Peyer's patch (tissue), 4 donors: ENCODE results near the gene POLR3K.

Source experiments
- CTCF ChIP-seq, 6 experiments: fragments of 450-650 bp in 4 of 6; fragments of 200-600 bp in 2 of 6; sonication (generic) in 1 of 6; IDR thresholded peaks; one replicate each; pipeline ENCODE4 v1.5.1; 2017 to 2019; ENCODE audit warnings: antibody characterized with exemption in 6 of 6, mild to moderate bottlenecking in 3 of 6, moderate library complexity in 1 of 6
- POLR2A ChIP-seq, 2 donors: fragments of 450-650 bp; IDR thresholded peaks; one replicate each; pipeline ENCODE4 v1.5.1; 2017; ENCODE audit warnings: antibody characterized with exemption in 2 of 2, mild to moderate bottlenecking in 2 of 2, moderate library complexity in 2 of 2

GRCh38 chr16:66309-67182 lies 13.1 kb upstream of the POLR3K start:
- TF ChIP-seq CTCF (IDR thresholded peaks at IDR 0.05) (no peak), POLR2A (IDR thresholded peaks at IDR 0.05) (no peak)
